Prostate gland (tissue), 2 donors: ENCODE measurements around the gene COX19.

Experiments used
- CTCF ChIP-seq, 4 experiments: fragments of 200-600 bp in 2 of 4; fragments of 450-650 bp in 2 of 4; sonication (generic) in 2 of 4; IDR thresholded peaks; 1 replicate in 3 of 4; 2 replicates in 1 of 4; pipeline ENCODE4 v1.5.1; 2016 to 2019; ENCODE audit warnings: antibody characterized with exemption in 4 of 4, mild to moderate bottlenecking in 2 of 4, moderate library complexity in 2 of 4
- POLR2A ChIP-seq: fragments of 450-650 bp; IDR thresholded peaks from one replicate; pipeline ENCODE4 v1.6.1; 2016; ENCODE audit warnings: antibody characterized with exemption, mild to moderate bottlenecking
- POLR2AphosphoS5 ChIP-seq: sonication (generic); formaldehyde crosslinking; IDR thresholded peaks from one replicate; pipeline ENCODE4 v1.6.1; 2017; ENCODE audit warnings: antibody characterized with exemption

GRCh38 chr7:1022356-1022755 lies 47.0 kb upstream of the COX19 start:
- TF ChIP-seq CTCF (IDR thresholded peaks at IDR 0.05), result no peak
- no peak for TF ChIP-seq POLR2AphosphoS5
- no peak for TF ChIP-seq POLR2A
